HG03159 (cell line): ENCODE measurements around the gene FAM43A.

Experiments used
- ATAC-seq: cut with Tn5 transposase; IDR thresholded peaks from one replicate; pipeline ENCODE4 v1.9.1; 2021; ENCODE audit warnings: mild to moderate bottlenecking, moderate library complexity; ENCODE audit not compliant: unreplicated experiment

The FAM43A gene

GRCh38 chr3:194705227-194705626, 19.5 kb downstream of the FAM43A start:
- no peak for ATAC-seq

- ATAC-seq, result no peak
Measured at GRCh38 chr3:194705761-194706160, 20.1 kb downstream of the FAM43A start.

GRCh38 chr3:194707147-194707540, 21.5 kb downstream of the FAM43A start:
- no peak for ATAC-seq

- no peak for ATAC-seq
Measured at GRCh38 chr3:194711286-194711685, 25.6 kb downstream of the FAM43A start.

GRCh38 chr3:194711913-194712312, 26.2 kb downstream of the FAM43A start:
- ATAC-seq, result no peak

- no peak for ATAC-seq
Measured at GRCh38 chr3:194713299-194714136, 27.8 kb downstream of the FAM43A start.

- ATAC-seq, result no peak
Measured at GRCh38 chr3:194714137-194714455, 28.4 kb downstream of the FAM43A start.

GRCh38 chr3:194714564-194714963, 28.9 kb downstream of the FAM43A start:
- no peak for ATAC-seq

GRCh38 chr3:194715022-194715800, 29.5 kb downstream of the FAM43A start:
- ATAC-seq, result no peak

GRCh38 chr3:194718079-194718478, 32.4 kb downstream of the FAM43A start:
- no peak for ATAC-seq

GRCh38 chr3:194720048-194720447, 34.4 kb downstream of the FAM43A start:
- ATAC-seq, result no peak

- no peak for ATAC-seq
Measured at GRCh38 chr3:194723846-194724618, 38.3 kb downstream of the FAM43A start.

GRCh38 chr3:194725346-194725745, 39.7 kb downstream of the FAM43A start:
- no peak for ATAC-seq

GRCh38 chr3:194727435-194728128, 41.9 kb downstream of the FAM43A start:
- no peak for ATAC-seq

GRCh38 chr3:194728986-194729385, 43.3 kb downstream of the FAM43A start:
- ATAC-seq, result no peak

GRCh38 chr3:194730365-194730764, 44.7 kb downstream of the FAM43A start:
- no peak for ATAC-seq

GRCh38 chr3:194731506-194732073, 45.9 kb downstream of the FAM43A start:
- no peak for ATAC-seq

- no peak for ATAC-seq
Measured at GRCh38 chr3:194732617-194733016, 46.9 kb downstream of the FAM43A start.

- no peak for ATAC-seq
Measured at GRCh38 chr3:194736277-194736895, 50.7 kb downstream of the FAM43A start.
